ENCODE results near the gene GIGYF1. TPM values are rescaled to one million over a fixed set of nuclear protein-coding genes. Genes with fewer than 3 reads are reported as not detected.

GIGYF1 gene
- total RNA-seq, 2 donors from 2014 or later = 20.9 to 33.4 TPM

- no peak overlapping the region for H3K4me3 ChIP-seq
- intact Hi-C loops (cut with DNase I) = no loop called here
- H3K4me1 ChIP-seq = no peaks in the 10 kb centered on the region
- H3K27me3 ChIP-seq = no peaks in the 10 kb centered on the region
- H3K9me3 ChIP-seq = no peaks in the 10 kb centered on the region
- no peak for DNase-seq
- H3K9ac ChIP-seq (ENCODE audit: low read depth in 2 of 2, low read length in 2 of 2) = no peak overlapping the region
- H3K36me3 ChIP-seq = peaks cover 31% of the 10 kb centered on the region
- TF ChIP-seq, protein P1, sequence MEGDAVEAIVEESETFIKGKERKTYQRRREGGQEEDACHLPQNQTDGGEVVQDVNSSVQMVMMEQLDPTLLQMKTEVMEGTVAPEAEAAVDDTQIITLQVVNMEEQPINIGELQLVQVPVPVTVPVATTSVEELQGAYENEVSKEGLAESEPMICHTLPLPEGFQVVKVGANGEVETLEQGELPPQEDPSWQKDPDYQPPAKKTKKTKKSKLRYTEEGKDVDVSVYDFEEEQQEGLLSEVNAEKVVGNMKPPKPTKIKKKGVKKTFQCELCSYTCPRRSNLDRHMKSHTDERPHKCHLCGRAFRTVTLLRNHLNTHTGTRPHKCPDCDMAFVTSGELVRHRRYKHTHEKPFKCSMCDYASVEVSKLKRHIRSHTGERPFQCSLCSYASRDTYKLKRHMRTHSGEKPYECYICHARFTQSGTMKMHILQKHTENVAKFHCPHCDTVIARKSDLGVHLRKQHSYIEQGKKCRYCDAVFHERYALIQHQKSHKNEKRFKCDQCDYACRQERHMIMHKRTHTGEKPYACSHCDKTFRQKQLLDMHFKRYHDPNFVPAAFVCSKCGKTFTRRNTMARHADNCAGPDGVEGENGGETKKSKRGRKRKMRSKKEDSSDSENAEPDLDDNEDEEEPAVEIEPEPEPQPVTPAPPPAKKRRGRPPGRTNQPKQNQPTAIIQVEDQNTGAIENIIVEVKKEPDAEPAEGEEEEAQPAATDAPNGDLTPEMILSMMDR (IDR thresholded peaks at IDR 0.05) = no peak
- H3K27ac ChIP-seq = no peak overlapping the region
These were observed 10.9 kb downstream of the GIGYF1 start for GRCh38 chr7:100682991-100683658.

DNA sequence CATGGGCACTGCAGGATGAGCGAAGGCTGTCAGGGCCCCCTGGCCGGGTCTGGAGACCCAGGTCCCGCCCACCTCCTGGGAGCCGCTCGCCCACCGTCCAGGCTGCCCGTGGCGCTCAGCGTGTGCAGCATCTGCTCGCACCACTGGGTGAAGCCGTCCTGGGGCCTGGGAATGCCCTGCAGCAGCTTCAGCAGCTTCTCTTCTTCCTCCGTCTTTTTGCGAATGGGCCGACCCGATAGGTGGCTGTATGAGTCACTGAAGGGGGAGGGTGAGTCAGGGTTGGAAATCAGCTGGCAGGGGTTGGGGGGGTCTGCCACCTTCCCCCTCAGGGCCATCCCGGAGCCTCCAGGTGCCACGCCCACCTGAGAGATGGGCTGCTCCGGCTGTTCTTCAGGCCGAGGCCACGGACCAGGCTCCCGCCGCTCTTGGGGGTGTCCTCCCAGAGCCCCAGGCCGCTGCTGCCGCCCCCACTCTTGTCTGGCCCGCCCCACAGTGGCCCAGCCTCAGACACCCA is 11.8 kb downstream of the GIGYF1 start:
- TF ChIP-seq, protein P1 (IDR thresholded peaks at IDR 0.05) = no peak
- H3K4me3 ChIP-seq = no peak overlapping the region
- H3K36me3 ChIP-seq = peaks cover 33% of the 10 kb centered on the region
- no peak for DNase-seq
- intact Hi-C loops (cut with DNase I) = no loop called here
- no peaks in the 10 kb centered on the region for H3K27me3 ChIP-seq
- H3K27ac ChIP-seq = no peak overlapping the region
- H3K4me1 ChIP-seq = no peaks in the 10 kb centered on the region
- no peaks in the 10 kb centered on the region for H3K9me3 ChIP-seq
- H3K9ac ChIP-seq (ENCODE audit: low read depth in 2 of 2, low read length in 2 of 2) = no peak overlapping the region

DNA sequence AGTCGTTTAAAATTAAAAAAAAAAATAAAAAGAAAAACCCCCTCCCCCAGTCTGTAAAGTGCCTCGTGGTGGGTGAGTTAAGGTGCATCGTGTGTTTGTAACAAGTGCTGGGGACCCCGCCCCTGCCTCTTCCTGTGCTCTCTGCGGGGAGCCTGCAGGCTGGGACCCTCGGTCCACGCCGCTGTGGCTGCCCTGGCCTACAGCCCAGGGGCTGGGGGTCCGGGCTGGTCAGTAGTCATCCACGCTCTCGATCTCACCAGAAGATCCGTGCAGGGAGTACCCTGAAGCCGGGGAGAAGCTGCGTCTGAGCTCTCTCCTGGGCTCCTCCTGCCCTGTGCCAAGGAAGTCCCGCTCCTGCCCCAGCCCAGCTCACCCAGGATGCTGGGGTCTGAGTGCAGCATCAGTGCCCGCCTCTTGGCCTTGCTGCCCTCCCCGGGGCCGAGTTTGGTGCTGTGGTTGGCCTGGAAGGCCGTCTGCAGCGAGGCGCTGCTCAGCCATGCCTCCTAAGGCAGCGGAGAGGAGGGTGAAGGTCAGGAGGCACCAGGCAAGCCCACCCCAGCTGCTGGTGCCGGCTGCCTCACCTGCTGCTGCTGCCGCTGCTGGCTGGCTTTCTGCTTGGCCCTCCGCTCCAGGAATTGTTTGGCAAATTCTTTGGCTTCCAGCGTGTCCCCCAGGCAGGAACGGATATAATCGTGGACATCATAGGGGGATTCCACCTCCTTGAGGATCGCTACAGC is 12.4 kb downstream of the GIGYF1 start:
- intact Hi-C loops (cut with DNase I) = no loop called here
- TF ChIP-seq, protein P1 (IDR thresholded peaks at IDR 0.05) = no peak
- DNase-seq = no peak
- Histone ChIP-seq H3K4me3 (no peak overlapping the region), H3K27ac (no peak overlapping the region), H3K4me1 (no peaks in the 10 kb centered on the region), H3K9ac (ENCODE audit: low read depth in 2 of 2, low read length in 2 of 2) (no peak overlapping the region), H3K36me3 (peaks cover 32% of the 10 kb centered on the region), H3K27me3 (no peaks in the 10 kb centered on the region), H3K9me3 (no peaks in the 10 kb centered on the region)

- intact Hi-C loops (cut with DNase I) = no loop called here
- DNase-seq = no peak
- no peaks in the 10 kb centered on the region for H3K9me3 ChIP-seq
- no peaks in the 10 kb centered on the region for H3K4me1 ChIP-seq
- TF ChIP-seq, protein P1 (IDR thresholded peaks at IDR 0.05) = no peak
- H3K27me3 ChIP-seq = no peaks in the 10 kb centered on the region
- H3K9ac ChIP-seq (ENCODE audit: low read depth in 2 of 2, low read length in 2 of 2) = no peak overlapping the region
- H3K36me3 ChIP-seq = peaks cover 32% of the 10 kb centered on the region
- H3K27ac ChIP-seq = no peak overlapping the region
- H3K4me3 ChIP-seq = no peak overlapping the region
These were observed 13.3 kb downstream of the GIGYF1 start for GRCh38 chr7:100680576-100681271.

DNA sequence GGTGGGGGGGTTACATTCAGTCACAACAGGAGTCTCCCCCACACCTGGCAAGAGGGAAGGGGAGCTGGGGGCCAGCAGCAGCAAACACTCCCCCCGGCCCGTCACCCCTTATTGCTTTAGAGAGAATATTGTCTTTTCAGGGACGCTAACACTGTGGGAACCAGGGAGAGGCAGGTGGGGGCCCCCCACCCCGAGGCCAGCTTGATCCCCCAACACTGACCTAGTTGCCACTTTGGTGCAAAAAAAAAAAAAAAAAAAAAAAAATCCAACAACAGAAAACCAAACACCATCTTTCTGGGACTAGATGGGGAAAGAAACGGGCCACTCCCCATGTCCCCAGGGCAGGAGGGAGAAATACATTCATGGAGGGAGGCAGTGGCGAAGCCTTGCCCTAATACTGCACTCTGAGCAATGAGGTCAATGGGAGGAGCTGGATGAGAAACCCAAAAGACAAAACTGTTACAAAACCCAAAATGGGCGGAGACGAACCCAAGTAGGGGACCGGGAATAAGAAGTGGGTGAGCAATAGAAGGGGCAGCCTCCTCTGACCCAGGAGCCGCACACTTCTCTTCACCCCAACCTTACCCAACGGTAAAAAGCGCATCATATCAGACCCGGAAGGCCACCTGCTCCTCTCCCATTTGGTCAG is 14.0 kb downstream of the GIGYF1 start:
- intact Hi-C loops (cut with DNase I) = loop anchor here (10.0 kb wide), 1 partner anchor 75 kb away; the partner anchor contains the start of gene PCOLCE
- no peak overlapping the region for H3K27ac ChIP-seq
- TF ChIP-seq, protein P1 (IDR thresholded peaks at IDR 0.05) = no peak
- no peak overlapping the region for H3K4me3 ChIP-seq
- H3K36me3 ChIP-seq = peaks cover 32% of the 10 kb centered on the region
- no peaks in the 10 kb centered on the region for H3K27me3 ChIP-seq
- DNase-seq = no peak
- H3K9ac ChIP-seq (ENCODE audit: low read depth in 2 of 2, low read length in 2 of 2) = no peak overlapping the region
- H3K9me3 ChIP-seq = no peaks in the 10 kb centered on the region
- no peaks in the 10 kb centered on the region for H3K4me1 ChIP-seq

Measured in colonic mucosa (tissue), 4 donors.